ENCODE data around the gene LIN28B. TPM values are rescaled to one million over a fixed set of nuclear protein-coding genes. Genes with fewer than 3 reads are reported as not detected.

LIN28B gene, protein sequence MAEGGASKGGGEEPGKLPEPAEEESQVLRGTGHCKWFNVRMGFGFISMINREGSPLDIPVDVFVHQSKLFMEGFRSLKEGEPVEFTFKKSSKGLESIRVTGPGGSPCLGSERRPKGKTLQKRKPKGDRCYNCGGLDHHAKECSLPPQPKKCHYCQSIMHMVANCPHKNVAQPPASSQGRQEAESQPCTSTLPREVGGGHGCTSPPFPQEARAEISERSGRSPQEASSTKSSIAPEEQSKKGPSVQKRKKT
- 0.13 TPM in 1 of 2 replicates, not detected in the other for total RNA-seq

DNA sequence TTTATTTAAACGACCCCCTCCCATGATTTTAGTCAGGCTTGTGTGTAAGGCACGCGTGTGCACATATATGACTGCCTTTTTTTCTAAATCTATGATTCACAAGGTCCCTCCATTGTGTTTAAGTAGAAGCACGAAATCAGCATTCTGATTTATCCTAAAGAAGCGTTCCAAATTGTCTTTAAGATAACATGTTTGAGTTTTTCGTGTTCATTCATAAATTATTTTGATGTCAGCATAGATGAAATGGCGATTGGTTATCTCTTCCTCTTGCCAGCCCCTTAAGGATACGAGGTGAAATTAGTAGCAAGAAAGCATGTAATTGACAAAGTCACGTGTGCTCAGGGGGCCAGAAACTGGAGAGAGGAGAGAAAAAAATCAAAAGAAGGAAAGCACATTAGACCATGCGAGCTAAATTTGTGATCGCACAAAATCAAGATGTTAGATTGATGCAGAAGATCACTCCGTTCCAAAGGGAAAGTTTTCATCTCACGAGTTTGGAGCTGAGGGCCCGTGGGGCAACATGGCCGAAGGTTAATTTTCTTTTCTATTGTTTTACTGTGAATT lies at the start of gene LIN28B:
Gene LIN28B (plus strand): TSS at position 377 of the 564 bp plus-strand sequence. CDS start 144 bp downstream, at position 521.

Other genes starting within 250 kb of the LIN28B start
- gene HACE1, start 97.2 kb upstream of the LIN28B start, total RNA-seq: 6.7 and 12.0 TPM in 2 replicates
- 2.9 and 11.4 TPM in 2 replicates for gene POPDC3, start 222.9 kb downstream of the LIN28B start, total RNA-seq